K562 (cell line): Measurements from ENCODE around the gene ZBTB20. TPM values are rescaled to one million over a fixed set of nuclear protein-coding genes. Genes with fewer than 3 reads are reported as not detected.

Experiments used
- ATAC-seq: fragments of 200-7000 bp; cut with Tn5 transposase; 3 replicates; pipeline ENCODE4 v1.9.1; 2020; ENCODE audit warnings: moderate library complexity
- BruUV-seq: library from RNA; stranded (reverse); fragments of 400-500 nt; replicated peaks from 2 replicates; lab custom pipeline; 2021; lab: Mats Ljungman, UMichigan
- CTCF ChIA-PET: fragments of 300-600 bp; formaldehyde crosslinking; extraction: SDS; loops from one replicate; lab custom pipeline; 2021; ENCODE audit warnings: low intra/inter-chr PET ratio; lab: Yijun Ruan, JAX
- POLR2A ChIA-PET: fragments of 300-600, 350-650 bp; sonication (Branson Sonifier 250); formaldehyde crosslinking; extraction: SDS; loops from one replicate; lab custom pipeline; 2021; ENCODE audit warnings: antibody characterized with exemption, inconsistent platforms; lab: Yijun Ruan, JAX
- DNase-seq, 4 experiments: peaks; one replicate each; pipeline versions ENCODE4 v3.0.0 to v3.0.0-alpha.2; 2011 to 2018; ENCODE audit warnings: low spot score in 3 of 4, mixed read lengths in 3 of 4; ENCODE audit errors: extremely low read depth in 1 of 4
- FAIRE-seq: peaks from 2 replicates; lab custom pipeline; 2011; peaks lifted over from hg19 to GRCh38; lab: Jason Lieb, UNC
- H2AFZ ChIP-seq: 2 replicates; pipeline ENCODE4 v1.6.0; 2011; ENCODE audit warnings: low read depth, low read length, control low read depth, inconsistent platforms
- H3K27ac ChIP-seq: fragments of 200-600 bp; 3 replicates; pipeline ENCODE4 v1.8.0; 2011; ENCODE audit warnings: low read depth, mild to moderate bottlenecking, control low read depth, inconsistent platforms, low read length, moderate library complexity, mixed read lengths; ENCODE audit errors: extremely low read depth
- H3K27me3 ChIP-seq, 2 experiments: fragments of 300-600 bp in 1 of 2; 2 replicates in 1 of 2; 3 replicates in 1 of 2; pipeline versions ENCODE4 v1.6.0 to v1.8.0; 2011; ENCODE audit warnings: inconsistent platforms in 2 of 2, low read length in 2 of 2, mild to moderate bottlenecking in 1 of 2, mixed read lengths in 1 of 2, moderate library complexity in 1 of 2; ENCODE audit not compliant: control insufficient read depth in 2 of 2, insufficient read depth in 2 of 2
- H3K36me3 ChIP-seq: fragments of 300-600 bp; 3 replicates; pipeline ENCODE4 v1.8.0; 2011; ENCODE audit warnings: mild to moderate bottlenecking, low read length, inconsistent platforms; ENCODE audit not compliant: control insufficient read depth, insufficient read depth
- H3K4me1 ChIP-seq, 2 experiments: fragments of 200-600 bp in 1 of 2; replicated peaks in 1 of 2; 2 replicates in 1 of 2; 3 replicates in 1 of 2; pipeline versions ENCODE4 v1.5.1 to v1.8.0; 2011; ENCODE audit warnings: inconsistent platforms in 2 of 2, low read length in 2 of 2, mild to moderate bottlenecking in 1 of 2, mixed read lengths in 1 of 2, moderate library complexity in 1 of 2; ENCODE audit not compliant: control insufficient read depth in 2 of 2, insufficient read depth in 2 of 2
- H3K4me2 ChIP-seq: 2 replicates; pipeline ENCODE4 v1.6.1; 2011; ENCODE audit warnings: low read length, control low read depth, inconsistent platforms, mixed read lengths; ENCODE audit not compliant: insufficient read depth
- H3K4me3 ChIP-seq: fragments of 200-600 bp; sonication (generic), shearing (Covaris generic); 2 replicates; pipeline ENCODE4 v1.5.1; 2016; ENCODE audit warnings: control low read depth, inconsistent platforms
- H3K79me2 ChIP-seq: fragments of 200-600 bp; 3 replicates; pipeline ENCODE4 v1.8.0; 2011; ENCODE audit warnings: low read length, inconsistent platforms; ENCODE audit not compliant: control insufficient read depth, insufficient read depth
- H3K9ac ChIP-seq, 2 experiments: 2 replicates each; pipeline versions ENCODE4 v1.6.0 to v1.6.1; 2011; ENCODE audit warnings: low read depth in 2 of 2, low read length in 2 of 2, control low read depth in 1 of 2, inconsistent platforms in 1 of 2, mild to moderate bottlenecking in 1 of 2, mixed read lengths in 1 of 2; ENCODE audit not compliant: insufficient read depth in 1 of 2
- H3K9me1 ChIP-seq: one replicate; pipeline ENCODE4 v1.6.0; 2011; ENCODE audit warnings: inconsistent platforms, mild to moderate bottlenecking, low read length, moderate library complexity; ENCODE audit not compliant: control insufficient read depth, insufficient read depth
- H3K9me3 ChIP-seq: replicated peaks from 2 replicates; pipeline ENCODE4 v1.5.1; 2011; ENCODE audit warnings: low read depth, low read length, inconsistent platforms; ENCODE audit not compliant: control insufficient read depth, insufficient read depth
- H4K20me1 ChIP-seq: replicated peaks from 2 replicates; pipeline ENCODE4 v1.6.1; 2011; ENCODE audit warnings: low read length, inconsistent platforms, mixed read lengths; ENCODE audit not compliant: control insufficient read depth, insufficient read depth
- ATF1 ChIP-seq, 2 experiments: fragments of 450-650 bp in 1 of 2; IDR thresholded peaks; 2 replicates each; pipeline ENCODE4 v1.6.1; 2016; ENCODE audit warnings: missing compliant biosample characterization in 1 of 2, missing genetic modification characterization in 1 of 2
- CEBPB ChIP-seq: fragments of 450-650 bp; IDR thresholded peaks from 2 replicates; pipeline ENCODE4 v1.6.1; 2016; ENCODE audit warnings: missing genetic modification characterization, missing compliant biosample characterization
- FOSL1 ChIP-seq: fragments of 200-800 bp; sonication (Bioruptor generic); conservative IDR thresholded peaks from 2 replicates; pipeline ENCODE4 v1.6.1; 2016; ENCODE audit warnings: missing genetic modification characterization, missing compliant biosample characterization
- HNRNPUL1 ChIP-seq: fragments of 200-400 bp; formaldehyde crosslinking; IDR thresholded peaks from 2 replicates; pipeline ENCODE4 v1.6.1; 2017; ENCODE audit warnings: low read length
- KAT2B ChIP-seq: IDR thresholded peaks from one replicate; pipeline ENCODE4 v1.6.1; 2012; ENCODE audit warnings: low read depth, mild to moderate bottlenecking, control low read depth, inconsistent platforms, low read length, moderate library complexity
- KDM2B ChIP-seq: fragments of 250-450 bp; sonication (Bioruptor Pico); IDR thresholded peaks from 2 replicates; pipeline ENCODE4 v1.8.0; 2021; ENCODE audit warnings: mild to moderate bottlenecking, moderate library complexity
- LEF1 ChIP-seq: fragments of 450-650 bp; IDR thresholded peaks from 2 replicates; pipeline ENCODE4 v1.6.1; 2016; ENCODE audit warnings: mild to moderate bottlenecking
- MAZ ChIP-seq, 2 experiments: fragments of 450-650 bp in 1 of 2; sonication (generic) in 1 of 2; formaldehyde crosslinking; IDR thresholded peaks in 1 of 2; conservative IDR thresholded peaks in 1 of 2; 2 replicates each; pipeline versions ENCODE4 v1.4.0 to v1.5.0; 2020; ENCODE audit warnings: mild to moderate bottlenecking in 1 of 2, missing genetic modification reagents in 1 of 2
- PPARD ChIP-seq: fragments of 250-450 bp; sonication (Bioruptor Pico); IDR thresholded peaks from 2 replicates; pipeline ENCODE4 v1.8.0; 2022; ENCODE audit warnings: inconsistent platforms, mild to moderate bottlenecking, moderate library complexity
- TFAM ChIP-seq: fragments of 250-450 bp; sonication (Bioruptor Pico); conservative IDR thresholded peaks from 2 replicates; pipeline ENCODE4 v1.5.0; 2021; ENCODE audit warnings: mild to moderate bottlenecking, moderate library complexity
- ZNF140 ChIP-seq: fragments of 250-450 bp; sonication (Bioruptor Pico); IDR thresholded peaks from 2 replicates; pipeline ENCODE4 v1.8.0; 2021; ENCODE audit warnings: moderate library complexity, mild to moderate bottlenecking, inconsistent platforms
- ZNF282 ChIP-seq: sonication (generic); formaldehyde crosslinking; IDR thresholded peaks from 2 replicates; pipeline ENCODE4 v1.8.1; 2023; ENCODE audit warnings: missing genetic modification reagents
- ZNF445 ChIP-seq: fragments of 250-450 bp; sonication (Bioruptor Pico); IDR thresholded peaks from 2 replicates; pipeline ENCODE4 v1.4.0; 2020; ENCODE audit warnings: low read depth, mild to moderate bottlenecking, moderate library complexity
- WGBS: fragments of 100-300 bp; shearing (Covaris generic); methylation state at CpG from one replicate; pipeline ENCODE4 v1.1.6; 2016; ENCODE audit warnings: low coverage, mixed read lengths; ENCODE audit not compliant: insufficient coverage; ENCODE audit errors: missing lambda C conversion rate; 5-methylcytosine and 5-hydroxymethylcytosine counted together
- in situ Hi-C: fragments of 300-500 bp; cut with MboI; formaldehyde crosslinking; loops from 4 replicates; pipeline ENCODE4 v1.15.0; 2018; ENCODE audit warnings: inconsistent platforms, mixed read lengths
- intact Hi-C: fragments of 100-400 bp; cut with micrococcal nuclease; formaldehyde crosslinking; loops from 2 replicates; pipeline ENCODE4 v1.14.2; 2022
- polyA plus RNA-seq, 8 experiments: library from polyadenylated mRNA; depleted of rRNA in 4 of 8; stranded (reverse) in 5 of 8; unstranded in 3 of 8; fragments of >200 nt; fragmentation: Nextera tagmentation in 2 of 8; fragmentation: Illumina TruSeq in 1 of 8; extraction: Ambion mirVana in 2 of 8; extraction: Trizol in 1 of 8; gene quantifications; 2 replicates each; pipeline versions ENCODE4 v1.2.1 to v1.2.3, GENCODE V29; 2011 to 2014; ENCODE audit warnings: inconsistent platforms in 1 of 8, missing spikeins in 1 of 8
- total RNA-seq, 7 experiments: library from RNA; depleted of rRNA in 6 of 7; stranded (reverse); fragments of >200 nt in 6 of 7; fragmentation: Illumina TruSeq in 2 of 7; extraction: Trizol in 2 of 7; gene quantifications; 2 replicates each; pipeline versions ENCODE4 v1.2.1 to v1.2.3, GENCODE V29; 2011 to 2021; ENCODE audit warnings: low replicate concordance in 1 of 7
- TF ChIP-seq, protein P1 (sequence below): sonication (generic); formaldehyde crosslinking; IDR thresholded peaks from 2 replicates; pipeline ENCODE4 v1.8.1; 2023; ENCODE audit warnings: mild to moderate bottlenecking, missing genetic modification reagents

ZBTB20 gene
- total and polyA plus RNA-seq, 9 of the 15 experiments (the other 6 are each of a cell fraction or from before 2014, with no cell fraction given) = 0.17 to 1.7 (median 0.45) TPM

DNA sequence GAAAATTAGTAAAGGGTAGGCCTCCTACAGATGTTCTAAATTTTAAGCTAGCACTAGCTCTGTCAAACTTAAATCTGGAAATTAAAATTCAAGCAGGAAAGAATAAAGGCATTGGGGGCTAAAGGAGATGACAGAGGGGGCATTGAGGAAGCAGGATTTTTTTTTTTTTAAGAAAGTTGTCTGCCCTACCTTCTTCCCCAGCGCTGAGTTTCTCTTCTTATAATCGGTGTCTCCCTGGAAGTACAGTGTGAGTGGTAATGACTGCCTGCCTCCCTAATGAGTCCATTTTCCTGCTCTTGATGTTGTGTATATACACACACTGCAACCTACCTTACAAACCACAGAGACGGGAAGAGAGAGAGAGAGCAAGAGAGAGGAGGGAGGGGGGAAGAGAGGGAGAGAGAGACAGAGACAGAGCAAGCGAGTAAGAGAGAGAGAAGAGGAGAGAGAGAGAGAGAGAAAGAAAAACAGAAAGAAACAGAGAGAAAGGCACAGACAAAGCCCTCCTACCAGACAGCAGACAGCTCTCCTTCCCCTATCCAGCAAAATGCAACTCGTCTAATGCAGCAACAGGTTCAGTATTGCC lies 47.0 kb downstream of the ZBTB20 start:
- WGBS = 4% methylated on average over 4 of the region's 5 CpGs
- TF ChIP-seq HNRNPUL1 = no peak
- no peaks in the 10 kb centered on the region for H3K9me1 ChIP-seq
- no peaks in the 10 kb centered on the region for H4K20me1 ChIP-seq
- no peak overlapping the region for H3K27ac ChIP-seq
- DNase-seq (no peak), FAIRE-seq (no peak), ATAC-seq (no peak)
- no TSS peak for BruUV-seq
- in situ Hi-C loops (no loop called here), intact Hi-C loops (loop anchor here (10.0 kb wide), 2 partner anchors 685 to 715 kb away; no protein-coding TSS in a partner anchor)
- no peak overlapping the region for H2AFZ ChIP-seq
- no peaks in the 10 kb centered on the region for H3K36me3 ChIP-seq
- no peaks in the 10 kb centered on the region for H3K4me1 ChIP-seq
- H3K79me2 ChIP-seq = no peaks in the 10 kb centered on the region
- H3K4me2 ChIP-seq = no peak overlapping the region
- no peaks in the 10 kb centered on the region for H3K27me3 ChIP-seq
- no peak overlapping the region for H3K4me3 ChIP-seq
- POLR2A ChIA-PET = no interaction called here
- H3K9me3 ChIP-seq = no peaks in the 10 kb centered on the region
- CTCF ChIA-PET = no interaction called here
- H3K9ac ChIP-seq = no peak overlapping the region

DNA sequence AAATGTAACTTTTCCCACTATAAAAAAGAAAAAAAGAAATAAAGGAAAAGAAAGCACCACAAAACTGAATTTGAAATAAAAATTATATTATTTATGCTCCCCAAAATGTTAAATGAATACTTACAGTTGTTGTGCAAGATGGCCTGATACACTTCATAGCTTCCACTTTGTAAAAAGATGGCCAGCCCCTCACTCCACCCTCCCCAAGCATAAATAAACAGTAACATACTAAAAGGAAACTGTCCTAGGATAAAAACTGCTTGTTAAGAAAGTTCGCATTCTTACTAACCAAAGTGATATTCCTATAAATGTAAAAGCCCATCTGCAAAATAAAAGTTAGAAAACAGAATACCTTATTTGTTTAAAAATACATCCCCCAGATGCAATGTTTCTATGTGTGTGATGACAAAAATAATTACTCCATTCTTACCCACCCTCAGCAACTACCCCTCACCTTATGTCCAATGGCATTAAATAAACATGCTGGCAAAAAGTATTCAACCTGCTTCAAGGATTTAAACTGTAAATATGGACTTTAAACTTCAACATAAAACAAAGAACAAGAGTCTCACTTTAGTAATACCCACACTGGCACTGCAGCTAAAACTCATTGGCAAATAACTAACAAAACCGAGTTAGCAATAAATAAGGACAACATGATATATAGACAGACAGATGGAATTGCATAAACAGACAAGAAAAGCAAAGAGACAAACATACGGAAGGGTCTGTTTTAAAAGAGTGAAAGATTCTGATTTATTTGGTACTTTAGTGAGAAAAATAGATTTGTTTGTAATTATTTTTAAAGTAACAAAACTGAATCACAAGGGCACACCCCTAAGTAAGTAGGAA lies 47.7 kb downstream of the ZBTB20 start:
- Histone ChIP-seq H3K9me3 (no peaks in the 10 kb centered on the region), H3K4me3 (no peak overlapping the region), H3K4me2 (no peak overlapping the region), H4K20me1 (no peaks in the 10 kb centered on the region), H3K27ac (no peak overlapping the region), H3K4me1 (no peaks in the 10 kb centered on the region), H3K9ac (no peak overlapping the region), H3K79me2 (no peaks in the 10 kb centered on the region), H3K9me1 (no peaks in the 10 kb centered on the region), H2AFZ (no peak overlapping the region), H3K36me3 (no peaks in the 10 kb centered on the region), H3K27me3 (no peaks in the 10 kb centered on the region)
- 42% methylated on average over 3 of the region's 3 CpGs for WGBS
- ATAC-seq (no peak), DNase-seq (no peak), FAIRE-seq (no peak)
- intact Hi-C loops (loop anchor here (10.0 kb wide), 2 partner anchors 685 to 715 kb away; no protein-coding TSS in a partner anchor), in situ Hi-C loops (no loop called here)
- BruUV-seq = no TSS peak
- CTCF ChIA-PET = no interaction called here
- POLR2A ChIA-PET = no interaction called here
- TF ChIP-seq CEBPB (no peak), ZNF140 (CRISPR knock-in tag) (no peak), PPARD (CRISPR knock-in tag) (no peak), KAT2B (no peak), KDM2B (CRISPR knock-in tag) (no peak), MAZ (CRISPR knock-in tag; conservative IDR thresholded peaks at IDR 0.05 in 1 of 2, IDR thresholded peaks at IDR 0.05 in 1 of 2) (no peak), ZNF282 (CRISPR knock-in tag) (no peak), ZNF445 (CRISPR knock-in tag) (no peak), TFAM (CRISPR knock-in tag) (no peak), ATF1 (CRISPR knock-in tag; IDR thresholded peaks at IDR 0.05) (no peak), ATF1 (tag; IDR thresholded peaks at IDR 0.05) (no peak), FOSL1 (tag) (no peak), LEF1 (no peak)
- TF ChIP-seq, protein P1, sequence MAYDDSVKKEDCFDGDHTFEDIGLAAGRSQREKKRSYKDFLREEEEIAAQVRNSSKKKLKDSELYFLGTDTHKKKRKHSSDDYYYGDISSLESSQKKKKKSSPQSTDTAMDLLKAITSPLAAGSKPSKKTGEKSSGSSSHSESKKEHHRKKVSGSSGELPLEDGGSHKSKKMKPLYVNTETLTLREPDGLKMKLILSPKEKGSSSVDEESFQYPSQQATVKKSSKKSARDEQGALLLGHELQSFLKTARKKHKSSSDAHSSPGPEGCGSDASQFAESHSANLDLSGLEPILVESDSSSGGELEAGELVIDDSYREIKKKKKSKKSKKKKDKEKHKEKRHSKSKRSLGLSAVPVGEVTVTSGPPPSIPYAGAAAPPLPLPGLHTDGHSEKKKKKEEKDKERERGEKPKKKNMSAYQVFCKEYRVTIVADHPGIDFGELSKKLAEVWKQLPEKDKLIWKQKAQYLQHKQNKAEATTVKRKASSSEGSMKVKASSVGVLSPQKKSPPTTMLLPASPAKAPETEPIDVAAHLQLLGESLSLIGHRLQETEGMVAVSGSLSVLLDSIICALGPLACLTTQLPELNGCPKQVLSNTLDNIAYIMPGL (CRISPR knock-in tag) = no peak
